K562 (cell line): ENCODE measurements around the gene KMT5C.

Experiments
- ESRRA ChIP-seq: fragments of 450-650 bp; IDR thresholded peaks from 2 replicates; pipeline ENCODE4 v1.6.1; 2014; ENCODE audit warnings: low read depth, mild to moderate bottlenecking, moderate library complexity, borderline replicate concordance
- GTF2F1 ChIP-seq: IDR thresholded peaks from 2 replicates; pipeline ENCODE4 v1.6.1; 2011; ENCODE audit warnings: low read depth, low read length, improper control_type of control experiment
- POLR2AphosphoS5 ChIP-seq: IDR thresholded peaks from 2 replicates; pipeline ENCODE4 v1.6.1; 2011; ENCODE audit warnings: mild to moderate bottlenecking, low read depth, low read length, moderate library complexity; ENCODE audit not compliant: control insufficient read depth, insufficient read depth
- RAD21 ChIP-seq, 2 experiments: fragments of 250-450 bp in 1 of 2; fragments of 450-650 bp in 1 of 2; sonication (Bioruptor Pico) in 1 of 2; formaldehyde crosslinking in 1 of 2; IDR thresholded peaks in 1 of 2; conservative IDR thresholded peaks in 1 of 2; 2 replicates each; pipeline versions ENCODE4 v1.4.0 to v1.8.0; 2020 to 2022; ENCODE audit warnings: mild to moderate bottlenecking in 2 of 2, moderate library complexity in 1 of 2
- ZNF354B ChIP-seq: fragments of 250-450 bp; sonication (Bioruptor Pico); IDR thresholded peaks from 2 replicates; pipeline ENCODE4 v1.4.0; 2020
- TF ChIP-seq, protein P1 (sequence below): fragments of 250-450 bp; sonication (Bioruptor Pico); IDR thresholded peaks from 2 replicates; pipeline ENCODE4 v1.5.0; 2022; ENCODE audit warnings: mild to moderate bottlenecking
- TF ChIP-seq, protein P2 (sequence below), 3 experiments: IDR thresholded peaks in 2 of 3; conservative IDR thresholded peaks in 1 of 3; 2 replicates each; pipeline ENCODE4 v1.5.1; 2011 to 2012; ENCODE audit warnings: low read length in 3 of 3, mild to moderate bottlenecking in 3 of 3, control low read depth in 2 of 3, improper control_type of control experiment in 1 of 3, inconsistent platforms in 1 of 3, low read depth in 1 of 3, mixed read lengths in 1 of 3, moderate library complexity in 1 of 3; ENCODE audit not compliant: insufficient read depth in 2 of 3

DNA sequence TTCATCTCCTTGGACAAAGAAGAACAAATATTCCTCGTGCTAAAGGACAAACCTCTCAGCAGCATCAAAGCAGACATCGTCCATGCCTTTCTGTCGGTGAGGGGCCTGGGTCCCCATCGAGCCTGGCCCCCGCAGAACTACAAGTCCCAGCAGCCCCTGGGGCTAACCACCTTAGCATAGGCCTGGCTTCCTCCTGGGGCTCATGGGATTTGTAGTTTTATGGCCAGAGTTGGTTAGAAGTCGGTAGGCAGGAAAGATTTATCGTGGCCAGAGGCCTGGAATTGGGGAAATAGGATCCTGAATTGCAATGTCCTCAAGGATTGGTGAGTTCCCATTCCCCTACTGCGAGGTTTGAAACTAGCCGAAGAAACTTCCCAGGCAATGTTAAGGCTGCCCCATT is 34.2 kb upstream of the KMT5C start:
- TF ChIP-seq GTF2F1 (no peak), ESRRA (no peak), ZNF354B (no peak), POLR2AphosphoS5 (no peak), RAD21 (CRISPR knock-in tag; conservative IDR thresholded peaks at IDR 0.05 in 1 of 2, IDR thresholded peaks at IDR 0.05 in 1 of 2) (no peak)
- TF ChIP-seq, protein P1, sequence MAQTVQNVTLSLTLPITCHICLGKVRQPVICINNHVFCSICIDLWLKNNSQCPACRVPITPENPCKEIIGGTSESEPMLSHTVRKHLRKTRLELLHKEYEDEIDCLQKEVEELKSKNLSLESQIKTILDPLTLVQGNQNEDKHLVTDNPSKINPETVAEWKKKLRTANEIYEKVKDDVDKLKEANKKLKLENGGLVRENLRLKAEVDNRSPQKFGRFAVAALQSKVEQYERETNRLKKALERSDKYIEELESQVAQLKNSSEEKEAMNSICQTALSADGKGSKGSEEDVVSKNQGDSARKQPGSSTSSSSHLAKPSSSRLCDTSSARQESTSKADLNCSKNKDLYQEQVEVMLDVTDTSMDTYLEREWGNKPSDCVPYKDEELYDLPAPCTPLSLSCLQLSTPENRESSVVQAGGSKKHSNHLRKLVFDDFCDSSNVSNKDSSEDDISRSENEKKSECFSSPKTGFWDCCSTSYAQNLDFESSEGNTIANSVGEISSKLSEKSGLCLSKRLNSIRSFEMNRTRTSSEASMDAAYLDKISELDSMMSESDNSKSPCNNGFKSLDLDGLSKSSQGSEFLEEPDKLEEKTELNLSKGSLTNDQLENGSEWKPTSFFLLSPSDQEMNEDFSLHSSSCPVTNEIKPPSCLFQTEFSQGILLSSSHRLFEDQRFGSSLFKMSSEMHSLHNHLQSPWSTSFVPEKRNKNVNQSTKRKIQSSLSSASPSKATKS (CRISPR knock-in tag) = no peak
- TF ChIP-seq, protein P2, sequence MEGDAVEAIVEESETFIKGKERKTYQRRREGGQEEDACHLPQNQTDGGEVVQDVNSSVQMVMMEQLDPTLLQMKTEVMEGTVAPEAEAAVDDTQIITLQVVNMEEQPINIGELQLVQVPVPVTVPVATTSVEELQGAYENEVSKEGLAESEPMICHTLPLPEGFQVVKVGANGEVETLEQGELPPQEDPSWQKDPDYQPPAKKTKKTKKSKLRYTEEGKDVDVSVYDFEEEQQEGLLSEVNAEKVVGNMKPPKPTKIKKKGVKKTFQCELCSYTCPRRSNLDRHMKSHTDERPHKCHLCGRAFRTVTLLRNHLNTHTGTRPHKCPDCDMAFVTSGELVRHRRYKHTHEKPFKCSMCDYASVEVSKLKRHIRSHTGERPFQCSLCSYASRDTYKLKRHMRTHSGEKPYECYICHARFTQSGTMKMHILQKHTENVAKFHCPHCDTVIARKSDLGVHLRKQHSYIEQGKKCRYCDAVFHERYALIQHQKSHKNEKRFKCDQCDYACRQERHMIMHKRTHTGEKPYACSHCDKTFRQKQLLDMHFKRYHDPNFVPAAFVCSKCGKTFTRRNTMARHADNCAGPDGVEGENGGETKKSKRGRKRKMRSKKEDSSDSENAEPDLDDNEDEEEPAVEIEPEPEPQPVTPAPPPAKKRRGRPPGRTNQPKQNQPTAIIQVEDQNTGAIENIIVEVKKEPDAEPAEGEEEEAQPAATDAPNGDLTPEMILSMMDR (IDR thresholded peaks at IDR 0.05 in 2 of 3, conservative IDR thresholded peaks at IDR 0.05 in 1 of 3; ENCODE audit: insufficient read depth in 2 of 3, low read depth in 1 of 3, low read length in 3 of 3) = no peak
